Gastrocnemius medialis (tissue), 4 donors: ENCODE data around the gene POLDIP3.

Source experiments
- POLR2A ChIP-seq, 2 donors: fragments of 450-650 bp; IDR thresholded peaks; one replicate each; pipeline ENCODE4 v1.6.1; 2017; ENCODE audit warnings: antibody characterized with exemption in 2 of 2, mild to moderate bottlenecking in 2 of 2, moderate library complexity in 2 of 2
- TF ChIP-seq, protein P1 (sequence below), 5 experiments: fragments of 450-650 bp in 3 of 5; fragments of 200-600 bp in 2 of 5; sonication (generic) in 2 of 5; IDR thresholded peaks in 4 of 5; conservative IDR thresholded peaks in 1 of 5; 1 replicate in 4 of 5; 2 replicates in 1 of 5; pipeline ENCODE4 v1.5.1; 2016 to 2019; ENCODE audit warnings: antibody characterized with exemption in 5 of 5, mild to moderate bottlenecking in 3 of 5, moderate library complexity in 3 of 5

DNA sequence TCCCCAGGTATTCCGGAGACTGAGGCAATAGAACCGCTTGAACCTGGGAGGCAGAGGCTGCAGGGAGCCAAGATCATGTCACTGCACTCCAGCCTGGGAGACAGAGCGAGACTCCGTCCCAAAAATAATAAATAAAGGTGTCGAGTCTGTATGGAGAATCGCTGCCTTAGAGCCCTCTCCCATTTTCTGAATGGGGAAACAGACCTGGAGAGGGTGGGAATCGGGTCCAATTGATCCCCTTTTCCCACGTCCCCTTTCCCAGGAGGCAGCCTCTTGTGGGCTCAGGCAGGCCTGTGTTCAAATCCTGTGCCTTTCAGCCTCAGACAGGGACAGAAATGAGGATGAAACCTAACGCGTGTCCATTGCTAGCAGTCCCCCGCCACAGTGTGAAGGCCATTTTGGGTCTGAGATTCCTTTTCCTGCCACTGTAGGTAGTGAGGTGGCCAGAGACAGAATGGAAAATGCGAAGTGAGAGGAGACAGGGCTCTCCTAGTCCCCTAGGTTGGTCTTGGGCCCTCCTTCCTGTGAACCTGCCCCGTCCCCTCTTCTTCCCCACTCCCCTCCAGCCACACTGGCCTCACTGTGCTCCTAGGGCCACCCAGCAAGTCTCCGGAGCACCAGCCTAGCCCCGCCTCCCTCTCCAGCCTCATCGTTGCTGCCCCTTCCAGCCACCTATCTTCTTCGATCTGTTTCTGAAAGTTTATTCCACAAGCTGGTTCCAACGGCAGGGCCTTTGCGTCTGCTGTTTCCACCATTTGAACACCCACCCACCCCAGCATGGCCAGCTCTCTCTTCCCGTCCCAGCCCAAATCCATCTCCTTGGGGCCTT lies 2.7 kb upstream of the POLDIP3 start:
- TF ChIP-seq, protein P1, sequence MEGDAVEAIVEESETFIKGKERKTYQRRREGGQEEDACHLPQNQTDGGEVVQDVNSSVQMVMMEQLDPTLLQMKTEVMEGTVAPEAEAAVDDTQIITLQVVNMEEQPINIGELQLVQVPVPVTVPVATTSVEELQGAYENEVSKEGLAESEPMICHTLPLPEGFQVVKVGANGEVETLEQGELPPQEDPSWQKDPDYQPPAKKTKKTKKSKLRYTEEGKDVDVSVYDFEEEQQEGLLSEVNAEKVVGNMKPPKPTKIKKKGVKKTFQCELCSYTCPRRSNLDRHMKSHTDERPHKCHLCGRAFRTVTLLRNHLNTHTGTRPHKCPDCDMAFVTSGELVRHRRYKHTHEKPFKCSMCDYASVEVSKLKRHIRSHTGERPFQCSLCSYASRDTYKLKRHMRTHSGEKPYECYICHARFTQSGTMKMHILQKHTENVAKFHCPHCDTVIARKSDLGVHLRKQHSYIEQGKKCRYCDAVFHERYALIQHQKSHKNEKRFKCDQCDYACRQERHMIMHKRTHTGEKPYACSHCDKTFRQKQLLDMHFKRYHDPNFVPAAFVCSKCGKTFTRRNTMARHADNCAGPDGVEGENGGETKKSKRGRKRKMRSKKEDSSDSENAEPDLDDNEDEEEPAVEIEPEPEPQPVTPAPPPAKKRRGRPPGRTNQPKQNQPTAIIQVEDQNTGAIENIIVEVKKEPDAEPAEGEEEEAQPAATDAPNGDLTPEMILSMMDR (IDR thresholded peaks at IDR 0.05 in 4 of 5, conservative IDR thresholded peaks at IDR 0.05 in 1 of 5), result no peak
- TF ChIP-seq POLR2A (IDR thresholded peaks at IDR 0.05), result no peak
